WTC11 (cell line): Measurements from ENCODE around the gene OR5A1. TPM values are rescaled to one million over a fixed set of nuclear protein-coding genes. Genes with fewer than 3 reads are reported as not detected.

Source experiments
- ATAC-seq: fragments of 200-7000 bp; cut with Tn5 transposase; 2 replicates; pipeline ENCODE4 v1.10.0; 2021; ENCODE audit warnings: mild to moderate bottlenecking, moderate library complexity
- CTCF ChIA-PET: fragments of 300-600 bp; sonication (Branson Sonifier 250); formaldehyde crosslinking; loops from one replicate; lab custom pipeline; 2021; ENCODE audit warnings: antibody characterized with exemption; lab: Charles Lee
- POLR2A ChIA-PET: fragments of 350-600 bp; sonication (Branson Sonifier 250); formaldehyde crosslinking; loops from one replicate; lab custom pipeline; 2021; ENCODE audit warnings: antibody characterized with exemption; lab: Charles Lee
- DNase-seq: peaks from one replicate; pipeline ENCODE4 v3.0.0; 2021; ENCODE audit warnings: low spot score
- H3K27ac Mint-ChIP-seq: 2 replicates; pipeline ENCODE4 v1.8.0; 2021; ENCODE audit warnings: mixed read lengths
- H3K27me3 Mint-ChIP-seq: 2 replicates; pipeline ENCODE4 v1.8.0; 2021; ENCODE audit warnings: low read depth, mild to moderate bottlenecking, moderate library complexity, mixed read lengths
- H3K36me3 Mint-ChIP-seq: 2 replicates; pipeline ENCODE4 v1.8.0; 2021; ENCODE audit warnings: mixed read lengths
- H3K4me1 Mint-ChIP-seq: 2 replicates; pipeline ENCODE4 v1.8.0; 2022; ENCODE audit warnings: mixed read lengths
- H3K4me3 Mint-ChIP-seq: 2 replicates; pipeline ENCODE4 v1.8.0; 2021; ENCODE audit warnings: mild to moderate bottlenecking, moderate library complexity, mixed read lengths
- H3K9me3 Mint-ChIP-seq: 2 replicates; pipeline ENCODE4 v1.8.0; 2021; ENCODE audit warnings: mixed read lengths
- CBFB ChIP-seq: sonication (generic); formaldehyde crosslinking; IDR thresholded peaks from 2 replicates; pipeline ENCODE4 v1.8.1; 2022; ENCODE audit warnings: mild to moderate bottlenecking, low read depth, missing genetic modification reagents
- ERG ChIP-seq: fragments of 250-450 bp; sonication (Bioruptor Pico); IDR thresholded peaks from 2 replicates; pipeline ENCODE4 v1.8.0; 2021; ENCODE audit warnings: mild to moderate bottlenecking
- ETV6 ChIP-seq: sonication (generic); formaldehyde crosslinking; IDR thresholded peaks from 2 replicates; pipeline ENCODE4 v1.8.1; 2022; ENCODE audit warnings: mild to moderate bottlenecking, missing genetic modification reagents
- IRF1 ChIP-seq: sonication (generic); formaldehyde crosslinking; IDR thresholded peaks from 2 replicates; pipeline ENCODE4 v1.8.0; 2023; ENCODE audit warnings: missing genetic modification reagents
- NFE2L1 ChIP-seq: sonication (generic); formaldehyde crosslinking; IDR thresholded peaks from 2 replicates; pipeline ENCODE4 v1.8.1; 2023; ENCODE audit warnings: missing genetic modification reagents
- NFYB ChIP-seq: sonication (generic); formaldehyde crosslinking; conservative IDR thresholded peaks from 2 replicates; pipeline ENCODE4 v1.8.0; 2022; ENCODE audit warnings: low read depth, missing genetic modification reagents
- STAT6 ChIP-seq: sonication (generic); formaldehyde crosslinking; conservative IDR thresholded peaks from 2 replicates; pipeline ENCODE4 v1.8.1; 2023; ENCODE audit warnings: mild to moderate bottlenecking, low read depth, missing genetic modification reagents, moderate library complexity
- TCF7 ChIP-seq: sonication (generic); formaldehyde crosslinking; IDR thresholded peaks from 2 replicates; pipeline ENCODE4 v1.8.0; 2022; ENCODE audit warnings: mild to moderate bottlenecking, low read depth, missing genetic modification reagents, moderate library complexity
- ZNF263 ChIP-seq: sonication (generic); formaldehyde crosslinking; IDR thresholded peaks from 2 replicates; pipeline ENCODE4 v1.8.1; 2022; ENCODE audit warnings: low read depth, mild to moderate bottlenecking, moderate library complexity, missing genetic modification reagents
- ZNF317 ChIP-seq: sonication (generic); formaldehyde crosslinking; IDR thresholded peaks from 2 replicates; pipeline ENCODE4 v1.8.1; 2023; ENCODE audit warnings: low read depth, mild to moderate bottlenecking, moderate library complexity, missing genetic modification reagents, borderline replicate concordance
- ZNF512 ChIP-seq: sonication (generic); formaldehyde crosslinking; IDR thresholded peaks from 2 replicates; pipeline ENCODE4 v1.8.1; 2022; ENCODE audit warnings: missing genetic modification reagents, borderline replicate concordance
- ZNF532 ChIP-seq: fragments of 250-450 bp; sonication (Bioruptor Pico); IDR thresholded peaks from 2 replicates; pipeline ENCODE4 v1.9.0; 2021; ENCODE audit warnings: mild to moderate bottlenecking, borderline replicate concordance
- ZNF671 ChIP-seq: fragments of 250-450 bp; sonication (Bioruptor Pico); IDR thresholded peaks from 2 replicates; pipeline ENCODE4 v1.8.0; 2021; ENCODE audit warnings: mild to moderate bottlenecking
- total RNA-seq: library from RNA; stranded (reverse); gene quantifications from 3 replicates; pipeline ENCODE4 v1.2.3, GENCODE V29; 2021

OR5A1 gene
- total RNA-seq, 1 experiment from 2014 or later = not detected

GRCh38 chr11:59423835-59424234, 12.4 kb upstream of the OR5A1 start:
- Mint-ChIP-seq H3K27ac (no peak overlapping the region), H3K4me1 (peaks cover 28% of the 10 kb centered on the region), H3K9me3 (peaks cover 19% of the 10 kb centered on the region), H3K4me3 (no peak overlapping the region), H3K36me3 (no peaks in the 10 kb centered on the region), H3K27me3 (no peaks in the 10 kb centered on the region)
- ATAC-seq = no peak
- TF ChIP-seq STAT6 (CRISPR knock-in tag) (no peak), ZNF317 (CRISPR knock-in tag) (no peak), ZNF512 (no peak), IRF1 (no peak), NFYB (no peak), TCF7 (CRISPR knock-in tag) (no peak), ERG (CRISPR knock-in tag) (no peak), ETV6 (CRISPR knock-in tag) (no peak), ZNF263 (CRISPR knock-in tag) (no peak), CBFB (CRISPR knock-in tag) (no peak), ZNF671 (CRISPR knock-in tag) (no peak)
- DNase-seq = no peak
- ChIA-PET POLR2A (no interaction called here), CTCF (no interaction called here)

GRCh38 chr11:59425131-59425530, 11.1 kb upstream of the OR5A1 start:
- ATAC-seq (no peak), DNase-seq (no peak)
- Mint-ChIP-seq H3K4me1 (peaks cover 28% of the 10 kb centered on the region), H3K27me3 (no peaks in the 10 kb centered on the region), H3K36me3 (no peaks in the 10 kb centered on the region), H3K4me3 (no peak overlapping the region), H3K27ac (no peak overlapping the region), H3K9me3 (peaks cover 19% of the 10 kb centered on the region)
- POLR2A ChIA-PET = no interaction called here
- CTCF ChIA-PET = interaction anchor here (1.5 to 2.8 kb wide), 3 partner anchors 12 to 253 kb away, joined by 7 to 20 read pairs (median 19); partner anchors contain the start of genes DTX4 and OR5A1
- TF ChIP-seq NFE2L1 (CRISPR knock-in tag) (no peak), ZNF532 (no peak)
